ENCODE measurements around the gene AP1S3.
A peak's percentile ranks its signal among the peaks of the same experiment; 100 is the strongest.
"Not testable (repeated sequence)": the region's sequence is repeated elsewhere in the genome, so short reads cannot be mapped to it uniquely, and the experiment has no call there.

The AP1S3 gene

GRCh38 chr2:223801736-223802135 lies 35.6 kb downstream of the AP1S3 start:
- DNase-seq (ENCODE audit: low read depth in 2 of 2) = no peak

- DNase-seq (ENCODE audit: low read depth in 2 of 2) = no peak
These were observed 36.5 kb downstream of the AP1S3 start for GRCh38 chr2:223800908-223801307.

- no peak for DNase-seq (ENCODE audit: low read depth in 2 of 2)
These were observed 39.3 kb downstream of the AP1S3 start for GRCh38 chr2:223797811-223798721.

- no peak for DNase-seq (ENCODE audit: low read depth in 2 of 2)
These were observed 40.3 kb downstream of the AP1S3 start for GRCh38 chr2:223797037-223797436.

GRCh38 chr2:223789423-223789822 lies 48.0 kb downstream of the AP1S3 start:
- DNase-seq (ENCODE audit: low read depth in 2 of 2) = no peak

GRCh38 chr2:223788826-223789225 lies 48.6 kb downstream of the AP1S3 start:
- DNase-seq (ENCODE audit: low read depth in 2 of 2) = no peak

- not testable (repeated sequence) for DNase-seq (ENCODE audit: low read depth in 2 of 2)
These were observed 49.3 kb downstream of the AP1S3 start for GRCh38 chr2:223788106-223788505.

GRCh38 chr2:223787358-223787757 lies 50.0 kb downstream of the AP1S3 start:
- no peak for DNase-seq (ENCODE audit: low read depth in 2 of 2)

GRCh38 chr2:223786943-223787342 lies 50.4 kb downstream of the AP1S3 start:
- no peak for DNase-seq (ENCODE audit: low read depth in 2 of 2)

GRCh38 chr2:223786236-223786635 lies 51.1 kb downstream of the AP1S3 start:
- no peak for DNase-seq (ENCODE audit: low read depth in 2 of 2)

GRCh38 chr2:223784221-223784772 lies 53.1 kb downstream of the AP1S3 start:
- DNase-seq (ENCODE audit: low read depth in 2 of 2) = no peak

- DNase-seq (ENCODE audit: low read depth in 2 of 2) = no peak
These were observed 54.8 kb downstream of the AP1S3 start for GRCh38 chr2:223782629-223783028.

- no peak for DNase-seq (ENCODE audit: low read depth in 2 of 2)
These were observed 55.8 kb downstream of the AP1S3 start for GRCh38 chr2:223781560-223781959.

GRCh38 chr2:223779877-223780276 lies 57.5 kb downstream of the AP1S3 start:
- peak; percentile 32 to 37 for DNase-seq (ENCODE audit: low read depth in 2 of 2)

GRCh38 chr2:223774193-223774592 lies 63.2 kb downstream of the AP1S3 start:
- no peak for DNase-seq (ENCODE audit: low read depth in 2 of 2)

- no peak for DNase-seq (ENCODE audit: low read depth in 2 of 2)
These were observed 65.0 kb downstream of the AP1S3 start for GRCh38 chr2:223772363-223772762.

GRCh38 chr2:223771475-223771874 lies 65.9 kb downstream of the AP1S3 start:
- no peak for DNase-seq (ENCODE audit: low read depth in 2 of 2)

- no peak for DNase-seq (ENCODE audit: low read depth in 2 of 2)
These were observed 69.2 kb downstream of the AP1S3 start for GRCh38 chr2:223768179-223768578.

GRCh38 chr2:223767341-223767740 lies 70.0 kb downstream of the AP1S3 start:
- DNase-seq (ENCODE audit: low read depth in 2 of 2) = no peak

- DNase-seq (ENCODE audit: low read depth in 2 of 2) = no peak
These were observed 72.1 kb downstream of the AP1S3 start for GRCh38 chr2:223765221-223765785.

GRCh38 chr2:223764796-223765195 lies 72.6 kb downstream of the AP1S3 start:
- no peak for DNase-seq (ENCODE audit: low read depth in 2 of 2)

GRCh38 chr2:223762853-223763252 lies 74.5 kb downstream of the AP1S3 start:
- DNase-seq (ENCODE audit: low read depth in 2 of 2) = no peak

- not testable (repeated sequence) for DNase-seq (ENCODE audit: low read depth in 2 of 2)
These were observed 75.6 kb downstream of the AP1S3 start for GRCh38 chr2:223761746-223762145.
